Endodermal cell (in vitro differentiated cells): ENCODE measurements around the gene RNF41. TPM values are rescaled to one million over a fixed set of nuclear protein-coding genes. Genes with fewer than 3 reads are reported as not detected.
"Not testable (repeated sequence)": the region's sequence is repeated elsewhere in the genome, so short reads cannot be mapped to it uniquely, and the experiment has no call there.

Source experiments
- DNase-seq: peaks from one replicate; pipeline ENCODE4 v3.0.0-alpha.2; 2017
- H3K27ac ChIP-seq: 2 replicates; pipeline ENCODE4 v1.5.1; 2013; ENCODE audit warnings: mild to moderate bottlenecking, low read depth, low read length, moderate library complexity
- H3K27me3 ChIP-seq: 2 replicates; pipeline ENCODE4 v1.6.1; 2013; ENCODE audit warnings: mild to moderate bottlenecking, low read length, moderate library complexity; ENCODE audit not compliant: insufficient read depth, control insufficient read depth, poor library complexity, severe bottlenecking
- H3K36me3 ChIP-seq: 2 replicates; pipeline ENCODE4 v1.7.0; 2013; ENCODE audit warnings: mild to moderate bottlenecking, low read length, moderate library complexity; ENCODE audit not compliant: control insufficient read depth, insufficient read depth
- H3K4me1 ChIP-seq: one replicate; pipeline ENCODE4 v1.7.0; 2013; ENCODE audit warnings: low read length; ENCODE audit not compliant: control insufficient read depth, insufficient read depth
- H3K4me3 ChIP-seq: 2 replicates; pipeline ENCODE4 v1.5.1; 2013; ENCODE audit warnings: mild to moderate bottlenecking, low read length, moderate library complexity
- H3K9ac ChIP-seq: 2 replicates; pipeline ENCODE4 v1.6.1; 2013; ENCODE audit warnings: mild to moderate bottlenecking, low read length, moderate library complexity; ENCODE audit not compliant: poor library complexity, severe bottlenecking; ENCODE audit errors: extremely low read depth
- H3K9me3 ChIP-seq: 2 replicates; pipeline ENCODE4 v1.6.1; 2013; ENCODE audit warnings: mild to moderate bottlenecking, low read length, moderate library complexity; ENCODE audit not compliant: control insufficient read depth
- H3K27ac Mint-ChIP-seq: 2 replicates; pipeline ENCODE4 v1.8.0; 2020; ENCODE audit warnings: mixed read lengths
- H3K27me3 Mint-ChIP-seq: 2 replicates; pipeline ENCODE4 v1.8.0; 2021; ENCODE audit warnings: mild to moderate bottlenecking, mixed read lengths; ENCODE audit not compliant: insufficient read depth
- H3K36me3 Mint-ChIP-seq: 2 replicates; pipeline ENCODE4 v1.8.0; 2020; ENCODE audit warnings: low read depth, mixed read lengths
- H3K4me1 Mint-ChIP-seq: 2 replicates; pipeline ENCODE4 v1.8.0; 2020; ENCODE audit warnings: mixed read lengths
- H3K4me3 Mint-ChIP-seq: 2 replicates; pipeline ENCODE4 v1.8.0; 2020; ENCODE audit warnings: mild to moderate bottlenecking, moderate library complexity, mixed read lengths
- H3K9me3 Mint-ChIP-seq: 2 replicates; pipeline ENCODE4 v1.8.0; 2020; ENCODE audit warnings: mild to moderate bottlenecking, mixed read lengths
- CTCF ChIP-seq: fragments of 200-600 bp; sonication (generic); conservative IDR thresholded peaks from 2 replicates; pipeline ENCODE4 v1.5.0; 2021; ENCODE audit warnings: antibody characterized with exemption, mild to moderate bottlenecking
- WGBS, 2 experiments: methylation state at CpG; one replicate each; pipeline versions ENCODE4 v1.1.5 to v1.1.7; 2013; ENCODE audit warnings: missing lambda C conversion rate in 2 of 2, mixed read lengths in 1 of 2; ENCODE audit not compliant: insufficient coverage in 1 of 2, insufficient read length in 1 of 2; 5-methylcytosine and 5-hydroxymethylcytosine counted together
- total RNA-seq, 2 donors: library from RNA; stranded (reverse); fragmentation: NEBNext Ultra II Directional in 1 of 2; extraction: Animal tissue kit (Norgen Biotek cat#: 25700) in 1 of 2; gene quantifications; 2 replicates in 1 of 2; 3 replicates in 1 of 2; pipeline ENCODE4 v1.2.1, GENCODE V29; 2021

RNF41 gene
- total RNA-seq, 2 donors from 2014 or later, result 45.8 to 48.9 TPM

DNA sequence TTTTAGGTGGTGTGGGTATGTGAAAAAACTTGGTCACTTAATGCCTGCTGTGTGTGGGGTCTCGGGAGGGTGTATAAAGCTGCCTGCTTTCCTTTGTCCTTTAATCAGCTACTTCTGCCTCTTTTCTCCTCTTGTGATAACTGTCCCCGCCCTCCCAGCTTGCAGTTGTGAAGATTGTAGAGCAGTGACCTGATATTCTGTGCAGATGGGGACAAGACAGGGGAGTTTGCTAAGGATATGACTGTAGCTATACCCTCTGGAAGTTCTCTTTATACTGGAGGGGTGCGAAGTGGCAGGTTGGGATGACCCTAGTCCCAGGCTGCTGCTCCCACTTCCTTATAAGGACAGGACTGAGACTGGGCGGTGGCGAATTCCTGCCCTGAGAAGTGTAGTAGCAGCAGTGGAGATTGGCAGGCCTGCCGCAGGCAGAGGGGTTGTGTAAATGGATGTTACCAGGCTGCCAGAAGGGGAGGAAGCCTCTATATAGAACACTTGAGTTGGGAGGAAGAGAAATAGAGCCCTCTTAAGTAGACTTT lies 62.7 kb downstream of the RNF41 start:
- no peaks in the 10 kb centered on the region for H3K27me3 ChIP-seq
- no peaks in the 10 kb centered on the region for H3K9me3 ChIP-seq
- H3K36me3 ChIP-seq, result peaks cover 65% of the 10 kb centered on the region
- peak; percentile 89 for DNase-seq
- H3K27ac ChIP-seq, result peak overlapping the region; percentile 90
- H3K9ac ChIP-seq, result peak overlapping the region; percentile 97
- peaks cover 65% of the 10 kb centered on the region for H3K4me1 Mint-ChIP-seq
- peak overlapping the region; percentile 97 for H3K4me3 ChIP-seq
- H3K36me3 Mint-ChIP-seq, result peaks cover 50% of the 10 kb centered on the region
- H3K4me3 Mint-ChIP-seq, result peak overlapping the region; percentile 96
- peak overlapping the region; percentile 99 for H3K27ac Mint-ChIP-seq
- 0% methylated on average over 2 to 6 of the region's 6 CpGs for WGBS, 2 experiments
- peaks cover 15% of the 10 kb centered on the region for H3K4me1 ChIP-seq
- TF ChIP-seq CTCF, result no peak
- H3K9me3 Mint-ChIP-seq, result no peaks in the 10 kb centered on the region
- no peaks in the 10 kb centered on the region for H3K27me3 Mint-ChIP-seq

GRCh38 chr12:56158029-56158925 lies 63.4 kb downstream of the RNF41 start, which contains the start of gene MYL6:
Gene MYL6, plus strand, starts transcription at chr12:56158359. Its CDS starts 43 bp downstream, at chr12:56158402.
- Mint-ChIP-seq H3K4me1 (peaks cover 67% of the 10 kb centered on the region), H3K9me3 (no peaks in the 10 kb centered on the region), H3K4me3 (peak within 1 kb of the TSS; percentile 96), H3K27me3 (no peaks in the 10 kb centered on the region), H3K36me3 (peaks cover 43% of the 10 kb centered on the region), H3K27ac (peak within 1 kb of the TSS; percentile 99)
- Histone ChIP-seq H3K9ac (peak within 1 kb of the TSS; percentile 97), H3K36me3 (peaks cover 61% of the 10 kb centered on the region), H3K4me3 (peak within 1 kb of the TSS; percentile 97), H3K27me3 (no peaks in the 10 kb centered on the region), H3K27ac (peak within 1 kb of the TSS; percentile 95), H3K9me3 (no peaks in the 10 kb centered on the region), H3K4me1 (peaks cover 21% of the 10 kb centered on the region)
- 0% methylated on average over 13 to 25 of the region's 30 CpGs for WGBS, 2 experiments
- peak; percentile 99 for DNase-seq
- TF ChIP-seq CTCF, result no peak

DNA sequence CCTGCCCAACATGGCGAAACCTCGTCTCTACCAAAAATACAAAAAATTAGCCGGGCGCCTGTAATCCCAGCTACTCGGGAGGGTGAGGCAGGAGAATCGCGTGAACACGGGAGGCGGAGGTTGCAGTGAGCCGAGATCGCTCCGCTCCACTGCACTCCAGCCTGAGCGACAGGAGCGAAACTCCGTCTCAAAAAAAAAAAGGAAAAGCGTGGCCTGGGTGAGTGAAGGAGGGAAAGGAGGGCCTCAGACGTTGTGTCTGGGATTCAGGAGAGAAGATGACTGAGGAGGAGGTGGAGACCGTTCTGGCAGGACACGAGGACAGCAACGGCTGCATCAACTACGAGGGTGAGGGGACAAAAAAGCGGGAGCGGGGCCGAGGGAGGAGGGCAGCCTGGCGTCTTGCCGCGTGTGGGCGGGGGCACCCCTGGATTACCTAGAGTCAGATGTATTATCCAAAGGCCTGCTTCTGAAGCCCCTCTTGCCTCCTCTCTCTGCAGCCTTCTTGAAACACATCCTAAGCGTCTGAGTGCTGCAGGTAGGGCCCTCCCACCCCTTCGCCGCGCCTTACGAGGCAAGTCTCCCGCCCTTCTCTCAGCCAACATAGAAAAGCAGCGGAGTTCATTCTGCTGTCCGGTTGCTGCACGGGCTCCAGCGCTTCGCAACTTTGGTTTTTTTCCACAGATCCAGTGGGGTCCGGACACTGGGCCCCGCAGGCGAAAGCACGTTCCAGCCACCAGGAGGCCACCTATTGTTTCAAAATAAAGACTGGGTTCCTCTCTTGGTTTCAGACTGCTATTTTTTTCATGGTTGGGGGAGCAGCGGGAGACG lies 64.3 kb downstream of the RNF41 start:
- Histone ChIP-seq H3K4me3 (peak overlapping the region; percentile 77), H3K36me3 (peaks cover 53% of the 10 kb centered on the region), H3K27me3 (no peaks in the 10 kb centered on the region), H3K27ac (peak overlapping the region; percentile 95), H3K4me1 (peaks cover 21% of the 10 kb centered on the region), H3K9ac (peak overlapping the region; percentile 66), H3K9me3 (no peaks in the 10 kb centered on the region)
- peak overlapping the region; percentile 99 for H3K27ac Mint-ChIP-seq
- peak; percentile 97 for DNase-seq
- H3K27me3 Mint-ChIP-seq, result no peaks in the 10 kb centered on the region
- H3K36me3 Mint-ChIP-seq, result peaks cover 40% of the 10 kb centered on the region
- H3K4me1 Mint-ChIP-seq, result peaks cover 68% of the 10 kb centered on the region
- 28 to 31% methylated on average over 36 to 45 of the region's 45 CpGs for WGBS, 2 experiments
- peak overlapping the region; percentile 96 for H3K4me3 Mint-ChIP-seq
- no peaks in the 10 kb centered on the region for H3K9me3 Mint-ChIP-seq
- peak; percentile 83 for TF ChIP-seq CTCF

DNA sequence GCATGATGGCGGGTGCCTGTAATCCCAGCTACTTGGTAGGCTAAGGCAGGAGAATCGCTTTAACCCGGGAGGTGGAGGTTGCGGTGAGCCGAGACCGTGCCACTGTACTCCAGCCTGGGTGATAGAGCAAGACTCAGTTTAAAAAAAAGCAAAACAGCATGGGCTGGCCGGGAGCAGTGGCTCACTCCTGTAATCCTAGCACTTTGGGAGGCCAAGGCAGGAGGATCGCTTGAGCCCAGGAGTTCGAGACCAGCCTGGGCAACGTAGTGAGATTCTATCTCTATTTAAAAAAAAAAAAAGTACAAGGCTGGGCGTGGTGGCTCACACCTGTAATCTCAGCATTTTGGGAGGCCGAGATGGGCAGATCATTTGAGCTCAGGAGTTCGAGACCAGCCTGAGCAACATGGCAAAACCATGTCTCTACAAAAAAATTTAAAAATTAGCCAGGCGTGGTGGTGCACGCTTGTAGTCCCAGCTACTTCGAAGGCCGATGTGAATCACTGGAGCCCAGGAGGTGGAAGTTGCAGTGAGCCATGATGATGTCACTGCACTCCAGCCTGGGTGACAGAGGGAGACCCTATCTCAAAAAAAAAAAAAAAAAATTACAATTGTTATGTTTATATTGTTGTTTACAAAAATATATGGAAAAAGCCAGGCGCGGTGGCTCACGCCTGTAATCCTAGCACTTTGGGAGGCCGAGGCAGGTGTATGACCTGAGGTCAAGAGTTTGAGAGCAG lies 65.1 kb downstream of the RNF41 start:
- not testable (repeated sequence) for H3K27me3 Mint-ChIP-seq, H3K9ac ChIP-seq, H3K27me3 ChIP-seq, DNase-seq, H3K9me3 Mint-ChIP-seq, H3K9me3 ChIP-seq
- Mint-ChIP-seq H3K36me3 (peaks cover 38% of the 10 kb centered on the region), H3K4me3 (peak overlapping the region; percentile 96), H3K4me1 (peaks cover 64% of the 10 kb centered on the region), H3K27ac (peak overlapping the region; percentile 99)
- Histone ChIP-seq H3K27ac (peak overlapping the region; percentile 95), H3K4me3 (peak overlapping the region; percentile 77), H3K4me1 (peaks cover 21% of the 10 kb centered on the region), H3K36me3 (peaks cover 47% of the 10 kb centered on the region)
- 94 to 96% methylated on average over 21 of the region's 21 CpGs for whole genome bisulfite sequencing, 2 experiments
